Vagina (tissue), 2 donors: ENCODE measurements around the gene PRUNE2. TPM values are rescaled to one million over a fixed set of nuclear protein-coding genes. Genes with fewer than 3 reads are reported as not detected.

Experiments
- DNase-seq, 2 donors: peaks; one replicate each; pipeline ENCODE4 v3.0.0-alpha.2; 2017; ENCODE audit errors: extremely low spot score in 2 of 2
- H3K27ac ChIP-seq: fragments of 200-600 bp; sonication (generic); one replicate; pipeline ENCODE4 v1.5.1; 2019
- H3K27me3 ChIP-seq: fragments of 200-600 bp; sonication (generic); one replicate; pipeline ENCODE4 v1.5.1; 2019
- H3K36me3 ChIP-seq, 2 donors: fragments of 200-600 bp; sonication (generic); one replicate each; pipeline ENCODE4 v1.5.1; 2017 to 2019
- H3K4me1 ChIP-seq: fragments of 200-600 bp; sonication (generic); one replicate; pipeline ENCODE4 v1.5.1; 2019
- H3K4me3 ChIP-seq, 2 donors: fragments of 200-600 bp; sonication (generic); 1 replicate in 1 of 2; 2 replicates in 1 of 2; pipeline ENCODE4 v1.5.1; 2016 to 2019
- H3K9me3 ChIP-seq: fragments of 200-600 bp; sonication (generic); one replicate; pipeline ENCODE4 v1.5.1; 2019
- CTCF ChIP-seq, 3 experiments: fragments of 450-650 bp in 2 of 3; fragments of 200-600 bp in 1 of 3; sonication (generic) in 1 of 3; IDR thresholded peaks; one replicate each; pipeline ENCODE4 v1.5.1; 2017 to 2019; ENCODE audit warnings: antibody characterized with exemption in 3 of 3, mild to moderate bottlenecking in 2 of 3, moderate library complexity in 2 of 3
- POLR2A ChIP-seq, 2 donors: fragments of 450-650 bp; IDR thresholded peaks; one replicate each; pipeline ENCODE4 v1.6.1; 2017; ENCODE audit warnings: antibody characterized with exemption in 2 of 2, mild to moderate bottlenecking in 2 of 2, moderate library complexity in 2 of 2
- POLR2AphosphoS5 ChIP-seq, 2 donors: sonication (generic); formaldehyde crosslinking; IDR thresholded peaks; one replicate each; pipeline ENCODE4 v1.9.0; 2017; ENCODE audit warnings: antibody characterized with exemption in 2 of 2, mild to moderate bottlenecking in 2 of 2, low read depth in 1 of 2; ENCODE audit not compliant: insufficient read depth in 1 of 2
- intact Hi-C: fragments of 100-400 bp; cut with DNase I; formaldehyde crosslinking; loops from one replicate; pipeline ENCODE4 v1.15.1; 2023
- total RNA-seq: library from RNA; depleted of rRNA; stranded (reverse); fragments of >200 nt; gene quantifications from one replicate; pipeline ENCODE4 v1.2.3, GENCODE V29; 2016

PRUNE2 gene
- total RNA-seq, 1 donor from 2014 or later: 75.6 TPM

GRCh38 chr9:76628155-76628554 lies 277.8 kb downstream of the PRUNE2 start:
- H3K36me3 ChIP-seq: no peaks in the 10 kb centered on the region
- no peak for DNase-seq
- H3K27ac ChIP-seq: no peak overlapping the region
- H3K4me3 ChIP-seq: no peak overlapping the region
- intact Hi-C loops: no loop called here
- H3K9me3 ChIP-seq: no peaks in the 10 kb centered on the region
- TF ChIP-seq POLR2AphosphoS5 (IDR thresholded peaks at IDR 0.05; ENCODE audit: insufficient read depth in 1 of 2, low read depth in 1 of 2) (no peak), POLR2A (IDR thresholded peaks at IDR 0.05) (no peak), CTCF (IDR thresholded peaks at IDR 0.05) (no peak)
- no peaks in the 10 kb centered on the region for H3K4me1 ChIP-seq
- H3K27me3 ChIP-seq: no peaks in the 10 kb centered on the region

GRCh38 chr9:76626980-76627379 lies 278.9 kb downstream of the PRUNE2 start:
- H3K4me1 ChIP-seq: no peaks in the 10 kb centered on the region

GRCh38 chr9:76626141-76626540 lies 279.8 kb downstream of the PRUNE2 start:
- Histone ChIP-seq H3K9me3 (no peaks in the 10 kb centered on the region), H3K4me1 (no peaks in the 10 kb centered on the region)

More at GRCh38 chr9:76626980-76627379, 278.9 kb downstream of the PRUNE2 start:
- DNase-seq: no peak
- Histone ChIP-seq H3K27me3 (no peaks in the 10 kb centered on the region), H3K27ac (no peak overlapping the region), H3K9me3 (no peaks in the 10 kb centered on the region), H3K4me3 (no peak overlapping the region), H3K36me3 (no peaks in the 10 kb centered on the region)
- TF ChIP-seq POLR2AphosphoS5 (IDR thresholded peaks at IDR 0.05; ENCODE audit: insufficient read depth in 1 of 2, low read depth in 1 of 2): no peak
- TF ChIP-seq POLR2A (IDR thresholded peaks at IDR 0.05): no peak
- TF ChIP-seq CTCF (IDR thresholded peaks at IDR 0.05): no peak
- intact Hi-C loops: no loop called here

GRCh38 chr9:76624391-76625048 lies 281.4 kb downstream of the PRUNE2 start:
- no peak for TF ChIP-seq POLR2AphosphoS5 (IDR thresholded peaks at IDR 0.05; ENCODE audit: insufficient read depth in 1 of 2, low read depth in 1 of 2)
- intact Hi-C loops: no loop called here
- no peak overlapping the region for H3K27ac ChIP-seq
- H3K9me3 ChIP-seq: no peaks in the 10 kb centered on the region
- H3K4me3 ChIP-seq: no peak overlapping the region
- no peaks in the 10 kb centered on the region for H3K36me3 ChIP-seq
- no peak for DNase-seq
- H3K27me3 ChIP-seq: no peaks in the 10 kb centered on the region
- H3K4me1 ChIP-seq: no peaks in the 10 kb centered on the region

More at GRCh38 chr9:76626141-76626540, 279.8 kb downstream of the PRUNE2 start:
- intact Hi-C loops: no loop called here
- Histone ChIP-seq H3K27ac (no peak overlapping the region), H3K27me3 (no peaks in the 10 kb centered on the region), H3K36me3 (no peaks in the 10 kb centered on the region), H3K4me3 (no peak overlapping the region)
- DNase-seq: no peak
- TF ChIP-seq POLR2AphosphoS5 (IDR thresholded peaks at IDR 0.05; ENCODE audit: insufficient read depth in 1 of 2, low read depth in 1 of 2) (no peak), CTCF (IDR thresholded peaks at IDR 0.05) (no peak), POLR2A (IDR thresholded peaks at IDR 0.05) (no peak)

- no peaks in the 10 kb centered on the region for H3K27me3 ChIP-seq
- TF ChIP-seq CTCF (IDR thresholded peaks at IDR 0.05) (no peak), POLR2AphosphoS5 (IDR thresholded peaks at IDR 0.05; ENCODE audit: insufficient read depth in 1 of 2, low read depth in 1 of 2) (no peak), POLR2A (IDR thresholded peaks at IDR 0.05) (no peak)
- no peak overlapping the region for H3K27ac ChIP-seq
- no peaks in the 10 kb centered on the region for H3K9me3 ChIP-seq
- no peaks in the 10 kb centered on the region for H3K36me3 ChIP-seq
- intact Hi-C loops: no loop called here
- no peak overlapping the region for H3K4me3 ChIP-seq
- no peak for DNase-seq
- H3K4me1 ChIP-seq: no peaks in the 10 kb centered on the region
Observed at GRCh38 chr9:76620996-76621395, 284.9 kb downstream of the PRUNE2 start.
